K562 (cell line): ENCODE data around the gene APOBEC3A. TPM values are rescaled to one million over a fixed set of nuclear protein-coding genes. Genes with fewer than 3 reads are reported as not detected.

Experiments
- ATAC-seq: fragments of 200-7000 bp; cut with Tn5 transposase; 3 replicates; pipeline ENCODE4 v1.9.1; 2020; ENCODE audit warnings: moderate library complexity
- BruUV-seq: library from RNA; stranded (reverse); fragments of 400-500 nt; replicated peaks from 2 replicates; lab custom pipeline; 2021; lab: Mats Ljungman, UMichigan
- CTCF ChIA-PET: fragments of 300-600 bp; formaldehyde crosslinking; extraction: SDS; loops from one replicate; lab custom pipeline; 2021; ENCODE audit warnings: low intra/inter-chr PET ratio; lab: Yijun Ruan, JAX
- POLR2A ChIA-PET: fragments of 300-600, 350-650 bp; sonication (Branson Sonifier 250); formaldehyde crosslinking; extraction: SDS; loops from one replicate; lab custom pipeline; 2021; ENCODE audit warnings: antibody characterized with exemption, inconsistent platforms; lab: Yijun Ruan, JAX
- DNase-seq, 4 experiments: peaks; one replicate each; pipeline versions ENCODE4 v3.0.0 to v3.0.0-alpha.2; 2011 to 2018; ENCODE audit warnings: low spot score in 3 of 4, mixed read lengths in 3 of 4; ENCODE audit errors: extremely low read depth in 1 of 4
- FAIRE-seq: peaks from 2 replicates; lab custom pipeline; 2011; peaks lifted over from hg19 to GRCh38; lab: Jason Lieb, UNC
- H2AFZ ChIP-seq: 2 replicates; pipeline ENCODE4 v1.6.0; 2011; ENCODE audit warnings: low read depth, low read length, control low read depth, inconsistent platforms
- H3K27ac ChIP-seq: fragments of 200-600 bp; 3 replicates; pipeline ENCODE4 v1.8.0; 2011; ENCODE audit warnings: low read depth, mild to moderate bottlenecking, control low read depth, inconsistent platforms, low read length, moderate library complexity, mixed read lengths; ENCODE audit errors: extremely low read depth
- H3K27me3 ChIP-seq, 2 experiments: fragments of 300-600 bp in 1 of 2; 2 replicates in 1 of 2; 3 replicates in 1 of 2; pipeline versions ENCODE4 v1.6.0 to v1.8.0; 2011; ENCODE audit warnings: inconsistent platforms in 2 of 2, low read length in 2 of 2, mild to moderate bottlenecking in 1 of 2, mixed read lengths in 1 of 2, moderate library complexity in 1 of 2; ENCODE audit not compliant: control insufficient read depth in 2 of 2, insufficient read depth in 2 of 2
- H3K36me3 ChIP-seq: fragments of 300-600 bp; 3 replicates; pipeline ENCODE4 v1.8.0; 2011; ENCODE audit warnings: mild to moderate bottlenecking, low read length, inconsistent platforms; ENCODE audit not compliant: control insufficient read depth, insufficient read depth
- H3K4me1 ChIP-seq, 2 experiments: fragments of 200-600 bp in 1 of 2; replicated peaks in 1 of 2; 2 replicates in 1 of 2; 3 replicates in 1 of 2; pipeline versions ENCODE4 v1.5.1 to v1.8.0; 2011; ENCODE audit warnings: inconsistent platforms in 2 of 2, low read length in 2 of 2, mild to moderate bottlenecking in 1 of 2, mixed read lengths in 1 of 2, moderate library complexity in 1 of 2; ENCODE audit not compliant: control insufficient read depth in 2 of 2, insufficient read depth in 2 of 2
- H3K4me2 ChIP-seq: 2 replicates; pipeline ENCODE4 v1.6.1; 2011; ENCODE audit warnings: low read length, control low read depth, inconsistent platforms, mixed read lengths; ENCODE audit not compliant: insufficient read depth
- H3K4me3 ChIP-seq: fragments of 200-600 bp; sonication (generic), shearing (Covaris generic); 2 replicates; pipeline ENCODE4 v1.5.1; 2016; ENCODE audit warnings: control low read depth, inconsistent platforms
- H3K79me2 ChIP-seq: fragments of 200-600 bp; 3 replicates; pipeline ENCODE4 v1.8.0; 2011; ENCODE audit warnings: low read length, inconsistent platforms; ENCODE audit not compliant: control insufficient read depth, insufficient read depth
- H3K9ac ChIP-seq, 2 experiments: 2 replicates each; pipeline versions ENCODE4 v1.6.0 to v1.6.1; 2011; ENCODE audit warnings: low read depth in 2 of 2, low read length in 2 of 2, control low read depth in 1 of 2, inconsistent platforms in 1 of 2, mild to moderate bottlenecking in 1 of 2, mixed read lengths in 1 of 2; ENCODE audit not compliant: insufficient read depth in 1 of 2
- H3K9me1 ChIP-seq: one replicate; pipeline ENCODE4 v1.6.0; 2011; ENCODE audit warnings: inconsistent platforms, mild to moderate bottlenecking, low read length, moderate library complexity; ENCODE audit not compliant: control insufficient read depth, insufficient read depth
- H3K9me3 ChIP-seq: replicated peaks from 2 replicates; pipeline ENCODE4 v1.5.1; 2011; ENCODE audit warnings: low read depth, low read length, inconsistent platforms; ENCODE audit not compliant: control insufficient read depth, insufficient read depth
- H4K20me1 ChIP-seq: replicated peaks from 2 replicates; pipeline ENCODE4 v1.6.1; 2011; ENCODE audit warnings: low read length, inconsistent platforms, mixed read lengths; ENCODE audit not compliant: control insufficient read depth, insufficient read depth
- BRD4 ChIP-seq: fragments of 200-600 bp; sonication (generic); IDR thresholded peaks from 2 replicates; pipeline ENCODE4 v1.6.1; 2017; ENCODE audit warnings: inconsistent platforms
- C11orf30 ChIP-seq: fragments of 450-650 bp; IDR thresholded peaks from 2 replicates; pipeline ENCODE4 v1.6.1; 2016; ENCODE audit warnings: low read depth, mild to moderate bottlenecking
- CBX2 ChIP-seq: fragments of 200-600 bp; sonication (generic); IDR thresholded peaks from one replicate; pipeline ENCODE4 v1.6.1; 2012; ENCODE audit warnings: mild to moderate bottlenecking, low read length, inconsistent platforms; ENCODE audit not compliant: insufficient read depth, poor library complexity, severe bottlenecking
- CBX5 ChIP-seq: IDR thresholded peaks from 2 replicates; pipeline ENCODE4 v1.6.1; 2014; ENCODE audit warnings: low read depth, borderline replicate concordance
- DNMT1 ChIP-seq: fragments of 450-650 bp; IDR thresholded peaks from 2 replicates; pipeline ENCODE4 v1.6.1; 2016; ENCODE audit warnings: antibody characterized with exemption, mild to moderate bottlenecking
- ETV1 ChIP-seq: fragments of 450-650 bp; conservative IDR thresholded peaks from 2 replicates; pipeline ENCODE4 v1.6.1; 2016; ENCODE audit warnings: missing genetic modification characterization, control low read depth, low read depth, missing compliant biosample characterization
- ETV6 ChIP-seq, 3 experiments: fragments of 150-350 bp in 1 of 3; sonication (generic) in 1 of 3; formaldehyde crosslinking in 1 of 3; IDR thresholded peaks; 2 replicates each; pipeline versions ENCODE4 v1.6.1 to v1.8.0; 2014 to 2022; ENCODE audit warnings: borderline replicate concordance in 2 of 3, low read depth in 2 of 3, antibody characterized with exemption in 1 of 3, low read length in 1 of 3, mild to moderate bottlenecking in 1 of 3, missing genetic modification reagents in 1 of 3
- HNRNPH1 ChIP-seq: fragments of 200-400 bp; formaldehyde crosslinking; optimal IDR thresholded peaks from 2 replicates; pipeline ENCODE3; 2017; ENCODE audit warnings: low read depth, mild to moderate bottlenecking, low read length, moderate library complexity
- ID3 ChIP-seq, 2 experiments: fragments of 250-450 bp in 1 of 2; fragments of 450-650 bp in 1 of 2; sonication (Bioruptor Pico) in 1 of 2; IDR thresholded peaks; 2 replicates each; pipeline versions ENCODE4 v1.6.1 to v1.8.0; 2016 to 2021; ENCODE audit warnings: mild to moderate bottlenecking in 2 of 2, moderate library complexity in 2 of 2, missing compliant biosample characterization in 1 of 2, missing genetic modification characterization in 1 of 2
- LEF1 ChIP-seq: fragments of 450-650 bp; IDR thresholded peaks from 2 replicates; pipeline ENCODE4 v1.6.1; 2016; ENCODE audit warnings: mild to moderate bottlenecking
- MAFG ChIP-seq: fragments of 450-650 bp; conservative IDR thresholded peaks from 2 replicates; pipeline ENCODE4 v1.6.1; 2016; ENCODE audit warnings: missing genetic modification characterization, missing compliant biosample characterization
- MCM7 ChIP-seq, 2 experiments: fragments of 450-650 bp; IDR thresholded peaks; 2 replicates each; pipeline ENCODE4 v1.6.1; 2016 to 2018
- RBM17 ChIP-seq: fragments of 200-400 bp; formaldehyde crosslinking; IDR thresholded peaks from 2 replicates; pipeline ENCODE4 v1.6.1; 2017; ENCODE audit warnings: low read depth, mild to moderate bottlenecking, low read length, borderline replicate concordance
- RBM22 ChIP-seq: fragments of 200-400 bp; formaldehyde crosslinking; IDR thresholded peaks from 2 replicates; pipeline ENCODE4 v1.6.1; 2018; ENCODE audit warnings: low read length, low read depth; ENCODE audit not compliant: poor library complexity, severe bottlenecking
- RCOR1 ChIP-seq, 2 experiments: IDR thresholded peaks; 2 replicates each; pipeline ENCODE4 v1.6.1; 2012; ENCODE audit warnings: low read depth in 2 of 2, low read length in 2 of 2, borderline replicate concordance in 1 of 2, improper control_type of control experiment in 1 of 2
- SIX5 ChIP-seq, 2 experiments: IDR thresholded peaks; 2 replicates each; pipeline ENCODE4 v1.6.1; 2011; ENCODE audit warnings: low read length in 2 of 2, borderline replicate concordance in 1 of 2, low read depth in 1 of 2, mild to moderate bottlenecking in 1 of 2, moderate library complexity in 1 of 2; ENCODE audit not compliant: insufficient read depth in 1 of 2
- SREBF1 ChIP-seq: fragments of 150-350 bp; IDR thresholded peaks from 2 replicates; pipeline ENCODE4 v1.6.1; 2014; ENCODE audit warnings: antibody characterized with exemption, low read depth, low read length, borderline replicate concordance
- STAG1 ChIP-seq: sonication (generic); formaldehyde crosslinking; IDR thresholded peaks from 2 replicates; pipeline ENCODE4 v1.5.0; 2020; ENCODE audit warnings: missing genetic modification reagents, borderline replicate concordance
- ZKSCAN3 ChIP-seq: fragments of 250-450 bp; sonication (Bioruptor Pico); IDR thresholded peaks from 2 replicates; pipeline ENCODE4 v1.4.0; 2020
- ZNF224 ChIP-seq: sonication (generic); formaldehyde crosslinking; IDR thresholded peaks from 2 replicates; pipeline ENCODE4 v1.8.0; 2022; ENCODE audit warnings: mild to moderate bottlenecking, missing genetic modification reagents
- ZNF445 ChIP-seq: fragments of 250-450 bp; sonication (Bioruptor Pico); IDR thresholded peaks from 2 replicates; pipeline ENCODE4 v1.4.0; 2020; ENCODE audit warnings: low read depth, mild to moderate bottlenecking, moderate library complexity
- ZNF57 ChIP-seq: fragments of 450-650 bp; formaldehyde crosslinking; IDR thresholded peaks from 2 replicates; pipeline ENCODE4 v1.4.0; 2020; ENCODE audit warnings: mild to moderate bottlenecking, moderate library complexity
- ZSCAN29 ChIP-seq: fragments of 450-650 bp; IDR thresholded peaks from 2 replicates; pipeline ENCODE4 v1.6.1; 2017
- WGBS: fragments of 100-300 bp; shearing (Covaris generic); methylation state at CpG from one replicate; pipeline ENCODE4 v1.1.6; 2016; ENCODE audit warnings: low coverage, mixed read lengths; ENCODE audit not compliant: insufficient coverage; ENCODE audit errors: missing lambda C conversion rate; 5-methylcytosine and 5-hydroxymethylcytosine counted together
- in situ Hi-C: fragments of 300-500 bp; cut with MboI; formaldehyde crosslinking; loops from 4 replicates; pipeline ENCODE4 v1.15.0; 2018; ENCODE audit warnings: inconsistent platforms, mixed read lengths
- intact Hi-C: fragments of 100-400 bp; cut with micrococcal nuclease; formaldehyde crosslinking; loops from 2 replicates; pipeline ENCODE4 v1.14.2; 2022
- polyA plus RNA-seq, 8 experiments: library from polyadenylated mRNA; depleted of rRNA in 4 of 8; stranded (reverse) in 5 of 8; unstranded in 3 of 8; fragments of >200 nt; fragmentation: Nextera tagmentation in 2 of 8; fragmentation: Illumina TruSeq in 1 of 8; extraction: Ambion mirVana in 2 of 8; extraction: Trizol in 1 of 8; gene quantifications; 2 replicates each; pipeline versions ENCODE4 v1.2.1 to v1.2.3, GENCODE V29; 2011 to 2014; ENCODE audit warnings: inconsistent platforms in 1 of 8, missing spikeins in 1 of 8
- total RNA-seq, 7 experiments: library from RNA; depleted of rRNA in 6 of 7; stranded (reverse); fragments of >200 nt in 6 of 7; fragmentation: Illumina TruSeq in 2 of 7; extraction: Trizol in 2 of 7; gene quantifications; 2 replicates each; pipeline versions ENCODE4 v1.2.1 to v1.2.3, GENCODE V29; 2011 to 2021; ENCODE audit warnings: low replicate concordance in 1 of 7

The APOBEC3A gene
- total and polyA plus RNA-seq, 9 of the 15 experiments (the other 6 are each of a cell fraction or from before 2014, with no cell fraction given), result 0.04 TPM; not detected in 8

- TF ChIP-seq ETV6 (IDR thresholded peaks at IDR 0.05; ENCODE audit: borderline replicate concordance in 1 of 2, low read depth in 2 of 2, low read length in 1 of 2) (no peak), ETV6 (CRISPR knock-in tag; IDR thresholded peaks at IDR 0.05; ENCODE audit: borderline replicate concordance) (no peak), SREBF1 (no peak), C11orf30 (no peak), DNMT1 (no peak), ID3 (CRISPR knock-in tag; IDR thresholded peaks at IDR 0.05) (no peak), ID3 (tag; IDR thresholded peaks at IDR 0.05) (no peak), STAG1 (CRISPR knock-in tag) (no peak), CBX2 (no peak), CBX5 (no peak), RBM22 (no peak)
Measured at GRCh38 chr22:38968801-38969200, 11.4 kb downstream of the APOBEC3A start (continued).

GRCh38 chr22:38970551-38970950, 13.1 kb downstream of the APOBEC3A start:
- Histone ChIP-seq H3K27ac (no peak overlapping the region), H3K27me3 (peaks cover 0 to 31% of the 10 kb centered on the region in 2 experiments; a peak in 3 of 5 replicates), H3K4me2 (no peak overlapping the region), H4K20me1 (no peaks in the 10 kb centered on the region), H3K9ac (no peak overlapping the region), H3K4me3 (no peak overlapping the region), H3K9me1 (no peaks in the 10 kb centered on the region), H3K9me3 (no peaks in the 10 kb centered on the region), H3K4me1 (peaks cover 7 to 16% of the 10 kb centered on the region in 2 experiments; a peak in 3 of 5 replicates), H3K79me2 (no peaks in the 10 kb centered on the region), H2AFZ (no peak overlapping the region), H3K36me3 (no peaks in the 10 kb centered on the region)
- in situ Hi-C loops, result no loop called here
- 2% methylated on average over 8 of the region's 8 CpGs for WGBS
- no peak for FAIRE-seq
- BruUV-seq, result no TSS peak
- no peak for DNase-seq
- intact Hi-C loops, result no loop called here
- ChIA-PET POLR2A (no interaction called here), CTCF (interaction anchor here (0.6 kb wide), 1 partner anchor 140 kb away, joined by 3 read pairs; no protein-coding TSS in a partner anchor)
- ATAC-seq, result no peak
- TF ChIP-seq RCOR1 (IDR thresholded peaks at IDR 0.05; ENCODE audit: borderline replicate concordance in 1 of 2, low read depth in 2 of 2, low read length in 2 of 2) (no peak), LEF1 (no peak), RBM17 (no peak), MAFG (tag) (no peak), SIX5 (IDR thresholded peaks at IDR 0.05; ENCODE audit: borderline replicate concordance in 1 of 2, insufficient read depth in 1 of 2, low read depth in 1 of 2, low read length in 2 of 2) (no peak), BRD4 (no peak), ETV1 (no peak), ZNF445 (CRISPR knock-in tag) (no peak), ZSCAN29 (no peak), MCM7 (IDR thresholded peaks at IDR 0.05) (no peak), HNRNPH1 (no peak), ZNF224 (CRISPR knock-in tag) (no peak), ZKSCAN3 (CRISPR knock-in tag) (no peak), ZNF57 (CRISPR knock-in tag) (no peak)
